SU-DHL-6 (cell line): ENCODE measurements around the gene WFDC13.

ENCODE experiments used
- H2AFZ ChIP-seq: fragments of 200-600 bp; sonication (generic); 2 replicates; pipeline ENCODE4 v1.6.1; 2014; ENCODE audit warnings: low read depth, mild to moderate bottlenecking, moderate library complexity, mixed read lengths, antibody characterized with exemption, low read length; ENCODE audit not compliant: severe bottlenecking
- H3F3A ChIP-seq: fragments of 200-600 bp; shearing (Covaris generic); 2 replicates; pipeline ENCODE4 v1.6.0; 2016; ENCODE audit warnings: antibody characterized with exemption, mild to moderate bottlenecking; ENCODE audit not compliant: insufficient read depth
- H3K27ac ChIP-seq: fragments of 200-600 bp; sonication (generic); 2 replicates; pipeline ENCODE4 v1.5.1; 2016; ENCODE audit warnings: low read depth, mild to moderate bottlenecking, low read length, moderate library complexity, mixed read lengths
- H3K27me3 ChIP-seq: fragments of 200-600 bp; sonication (generic), shearing (Covaris generic); 2 replicates; pipeline ENCODE4 v1.6.0; 2014; ENCODE audit warnings: mild to moderate bottlenecking, low read length
- H3K36me3 ChIP-seq: fragments of 200-600 bp; sonication (generic); 2 replicates; pipeline ENCODE4 v1.6.1; 2014; ENCODE audit warnings: mild to moderate bottlenecking, low read length, mixed read lengths
- H3K4me2 ChIP-seq: fragments of 300-600, 200-600 bp; shearing (Covaris generic), sonication (generic); 2 replicates; pipeline ENCODE4 v1.6.0; 2014; ENCODE audit warnings: low read length, low read depth, mild to moderate bottlenecking; ENCODE audit not compliant: poor library complexity, severe bottlenecking
- H3K4me3 ChIP-seq: fragments of 200-600 bp; sonication (generic); 2 replicates; pipeline ENCODE4 v1.5.1; 2014; ENCODE audit warnings: antibody characterized with exemption, low read length, mild to moderate bottlenecking, mixed read lengths; ENCODE audit not compliant: insufficient read depth, poor library complexity, severe bottlenecking
- H3K79me2 ChIP-seq: fragments of 200-600 bp; sonication (generic); 2 replicates; pipeline ENCODE4 v1.6.1; 2014; ENCODE audit warnings: mild to moderate bottlenecking, low read length, moderate library complexity; ENCODE audit not compliant: insufficient read depth
- H3K9ac ChIP-seq: fragments of 200-600 bp; sonication (generic); 2 replicates; pipeline ENCODE4 v1.7.0; 2014; ENCODE audit warnings: mild to moderate bottlenecking, low read length
- H3K9me2 ChIP-seq: fragments of 200-600 bp; sonication (generic); replicated peaks from 2 replicates; pipeline ENCODE4 v1.6.1; 2014; ENCODE audit warnings: low read length; ENCODE audit not compliant: insufficient read depth
- H3K9me3 ChIP-seq: fragments of 200-600 bp; sonication (generic); 2 replicates; pipeline ENCODE4 v1.6.1; 2014; ENCODE audit warnings: low read length, mixed read lengths; ENCODE audit not compliant: insufficient read depth
- H4K20me1 ChIP-seq: fragments of 200-600 bp; sonication (generic); 2 replicates; pipeline ENCODE4 v1.6.1; 2014; ENCODE audit warnings: low read depth, mild to moderate bottlenecking, antibody characterized with exemption, low read length, moderate library complexity, mixed read lengths
- EZH2phosphoT487 ChIP-seq: fragments of 200-600 bp; sonication (generic), shearing (Covaris generic); conservative IDR thresholded peaks from 2 replicates; pipeline ENCODE4 v1.6.1; 2018; ENCODE audit warnings: mild to moderate bottlenecking, antibody characterized with exemption, low read length, moderate library complexity, mixed read lengths
- TF ChIP-seq, protein P1 (sequence below): fragments of 200-600 bp; sonication (generic); IDR thresholded peaks from one replicate; pipeline ENCODE4 v1.5.1; 2017; ENCODE audit warnings: antibody characterized with exemption, mild to moderate bottlenecking, low read length, moderate library complexity; ENCODE audit not compliant: insufficient read depth, poor library complexity, severe bottlenecking

Gene WFDC13

DNA sequence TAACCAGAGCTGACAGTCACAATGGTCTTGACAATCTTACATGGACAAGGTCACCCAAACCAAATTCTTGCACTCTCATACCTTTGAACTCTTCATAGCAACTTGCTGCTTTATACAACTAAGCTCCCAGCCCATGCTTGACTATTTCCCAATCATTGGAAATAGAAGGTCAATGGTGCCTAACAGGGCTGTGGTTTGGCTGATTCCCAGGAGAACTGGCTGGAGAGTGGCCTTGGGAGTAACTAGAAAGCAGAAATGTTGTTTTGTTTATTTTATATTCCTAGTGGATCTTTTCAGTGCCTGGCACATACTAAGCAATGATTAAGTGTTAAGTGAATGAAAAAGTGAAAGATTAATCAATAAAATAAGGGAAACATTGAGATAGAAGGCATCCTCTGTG lies 23.3 kb downstream of the WFDC13 start:
- H3K4me2 ChIP-seq, result no peak overlapping the region
- TF ChIP-seq, protein P1, sequence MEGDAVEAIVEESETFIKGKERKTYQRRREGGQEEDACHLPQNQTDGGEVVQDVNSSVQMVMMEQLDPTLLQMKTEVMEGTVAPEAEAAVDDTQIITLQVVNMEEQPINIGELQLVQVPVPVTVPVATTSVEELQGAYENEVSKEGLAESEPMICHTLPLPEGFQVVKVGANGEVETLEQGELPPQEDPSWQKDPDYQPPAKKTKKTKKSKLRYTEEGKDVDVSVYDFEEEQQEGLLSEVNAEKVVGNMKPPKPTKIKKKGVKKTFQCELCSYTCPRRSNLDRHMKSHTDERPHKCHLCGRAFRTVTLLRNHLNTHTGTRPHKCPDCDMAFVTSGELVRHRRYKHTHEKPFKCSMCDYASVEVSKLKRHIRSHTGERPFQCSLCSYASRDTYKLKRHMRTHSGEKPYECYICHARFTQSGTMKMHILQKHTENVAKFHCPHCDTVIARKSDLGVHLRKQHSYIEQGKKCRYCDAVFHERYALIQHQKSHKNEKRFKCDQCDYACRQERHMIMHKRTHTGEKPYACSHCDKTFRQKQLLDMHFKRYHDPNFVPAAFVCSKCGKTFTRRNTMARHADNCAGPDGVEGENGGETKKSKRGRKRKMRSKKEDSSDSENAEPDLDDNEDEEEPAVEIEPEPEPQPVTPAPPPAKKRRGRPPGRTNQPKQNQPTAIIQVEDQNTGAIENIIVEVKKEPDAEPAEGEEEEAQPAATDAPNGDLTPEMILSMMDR, result no peak
- TF ChIP-seq EZH2phosphoT487, result no peak
- H3K9me3 ChIP-seq, result no peaks in the 10 kb centered on the region
- H4K20me1 ChIP-seq, result no peaks in the 10 kb centered on the region; the same call in 1 of the 2 replicates
- no peak overlapping the region for H2AFZ ChIP-seq
- no peaks in the 10 kb centered on the region; the same call in 1 of the 2 replicates for H3K27me3 ChIP-seq
- no peak overlapping the region for H3K9ac ChIP-seq
- H3K9me2 ChIP-seq, result no peaks in the 10 kb centered on the region
- no peaks in the 10 kb centered on the region for H3K36me3 ChIP-seq
- no peaks in the 10 kb centered on the region for H3F3A ChIP-seq
- no peaks in the 10 kb centered on the region for H3K79me2 ChIP-seq
- H3K4me3 ChIP-seq, result no peak overlapping the region
- no peak overlapping the region for H3K27ac ChIP-seq

DNA sequence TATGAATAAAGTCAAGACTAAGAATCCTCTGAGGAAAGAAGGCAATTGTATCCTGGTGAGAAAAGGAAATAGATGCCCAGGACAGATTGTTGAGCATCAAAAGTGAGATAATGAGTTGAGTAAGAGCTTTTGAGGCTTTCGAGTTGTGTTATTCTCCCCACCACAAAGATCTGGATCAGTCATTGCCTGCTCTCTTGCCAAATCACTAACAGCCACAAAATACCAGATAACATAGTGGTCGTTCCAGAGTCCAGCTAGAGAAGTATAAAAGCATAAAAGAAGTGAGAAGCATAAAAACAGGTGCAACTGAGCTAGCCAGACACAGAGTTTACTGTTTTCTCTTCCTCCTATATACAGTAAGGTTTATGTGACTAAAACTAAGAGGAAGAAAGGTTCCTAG lies 25.2 kb downstream of the WFDC13 start:
- H3K9ac ChIP-seq, result no peak overlapping the region
- no peaks in the 10 kb centered on the region; the same call in 1 of the 2 replicates for H4K20me1 ChIP-seq
- no peak overlapping the region for H2AFZ ChIP-seq

DNA sequence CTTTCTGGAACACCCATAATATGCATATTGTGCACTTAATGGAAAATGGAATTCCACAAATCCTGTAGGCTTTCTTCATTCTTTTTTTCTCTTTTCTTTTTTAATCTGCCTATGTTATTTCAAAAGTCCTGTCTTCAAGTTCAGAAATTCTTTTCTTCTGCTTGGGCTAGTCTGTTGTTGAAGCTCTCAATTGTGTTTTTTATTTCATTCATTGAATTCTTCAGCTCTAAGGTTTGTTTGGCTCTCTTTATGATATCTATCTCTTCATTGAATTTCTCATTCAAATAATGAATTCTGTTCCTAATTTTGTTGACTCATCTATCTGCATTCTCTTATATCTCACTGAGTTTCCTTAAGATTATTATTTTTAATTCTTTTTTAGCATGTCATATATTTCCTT lies 30.4 kb downstream of the WFDC13 start:
- no peaks in the 10 kb centered on the region for H3K9me3 ChIP-seq
- no peak overlapping the region for H3K27ac ChIP-seq
- no peaks in the 10 kb centered on the region for H3K36me3 ChIP-seq
- no peak for TF ChIP-seq EZH2phosphoT487
- TF ChIP-seq, protein P1, result no peak
- no peaks in the 10 kb centered on the region for H3K79me2 ChIP-seq
- no peak overlapping the region for H3K4me2 ChIP-seq
- H3K4me3 ChIP-seq, result no peak overlapping the region
- no peaks in the 10 kb centered on the region for H4K20me1 ChIP-seq
- no peaks in the 10 kb centered on the region for H3F3A ChIP-seq
- H3K9ac ChIP-seq, result no peak overlapping the region
- no peaks in the 10 kb centered on the region; the same call in 1 of the 2 replicates for H3K27me3 ChIP-seq
- no peak overlapping the region for H2AFZ ChIP-seq
- H3K9me2 ChIP-seq, result no peaks in the 10 kb centered on the region

More for the DNA sequence above, 25.2 kb downstream of the WFDC13 start:
- Histone ChIP-seq H3K9me2 (no peaks in the 10 kb centered on the region), H3F3A (no peaks in the 10 kb centered on the region), H3K27ac (no peak overlapping the region), H3K27me3 (no peaks in the 10 kb centered on the region; the same call in 1 of the 2 replicates), H3K4me3 (no peak overlapping the region), H3K79me2 (no peaks in the 10 kb centered on the region), H3K9me3 (no peaks in the 10 kb centered on the region), H3K36me3 (no peaks in the 10 kb centered on the region), H3K4me2 (no peak overlapping the region)
- TF ChIP-seq, protein P1, result no peak
- no peak for TF ChIP-seq EZH2phosphoT487
